CD4-positive, alpha-beta T cell treated with Interleukin-1 beta for 1 hour (primary cell): ENCODE measurements around the gene GSTM1.
"Not testable (repeated sequence)": the region's sequence is repeated elsewhere in the genome, so short reads cannot be mapped to it uniquely, and the experiment has no call there.

ENCODE experiments used
- DNase-seq, 2 donors: peaks; one replicate each; pipeline ENCODE4 v3.0.0-alpha.2; 2020 to 2022

GSTM1 gene

GRCh38 chr1:109704173-109704572, 16.6 kb downstream of the GSTM1 start:
- DNase-seq, result no peak

GRCh38 chr1:109705411-109705810, 17.8 kb downstream of the GSTM1 start:
- no peak for DNase-seq

- DNase-seq, result not testable (repeated sequence)
Measured at GRCh38 chr1:109708949-109709348, 21.3 kb downstream of the GSTM1 start.

GRCh38 chr1:109709822-109710221, 22.2 kb downstream of the GSTM1 start:
- DNase-seq, result not testable (repeated sequence)

GRCh38 chr1:109711593-109712320, 24.1 kb downstream of the GSTM1 start, which contains the start of gene GSTM5:
TSS of gene GSTM5 (plus strand) at chr1:109712251. CDS start at chr1:109712313, 62 bp downstream.
- not testable (repeated sequence) for DNase-seq

GRCh38 chr1:109712321-109712864, 24.8 kb downstream of the GSTM1 start:
- DNase-seq, result no peak

GRCh38 chr1:109713636-109714035, 26.0 kb downstream of the GSTM1 start:
- no peak for DNase-seq

- DNase-seq, result no peak
Measured at GRCh38 chr1:109714661-109715372, 27.2 kb downstream of the GSTM1 start.

- DNase-seq, result no peak
Measured at GRCh38 chr1:109716121-109716520, 28.5 kb downstream of the GSTM1 start.

GRCh38 chr1:109716570-109717090, 29.0 kb downstream of the GSTM1 start:
- DNase-seq, result no peak

- DNase-seq, result no peak
Measured at GRCh38 chr1:109717729-109718128, 30.1 kb downstream of the GSTM1 start.

GRCh38 chr1:109718495-109718894, 30.9 kb downstream of the GSTM1 start:
- no peak for DNase-seq

- DNase-seq, result no peak
Measured at GRCh38 chr1:109719337-109719837, 31.8 kb downstream of the GSTM1 start.

- DNase-seq, result no peak
Measured at GRCh38 chr1:109721042-109721441, 33.4 kb downstream of the GSTM1 start.

GRCh38 chr1:109721971-109722370, 34.4 kb downstream of the GSTM1 start:
- DNase-seq, result no peak

- DNase-seq, result no peak
Measured at GRCh38 chr1:109722908-109723691, 35.5 kb downstream of the GSTM1 start.

GRCh38 chr1:109724933-109725332, 37.3 kb downstream of the GSTM1 start:
- no peak for DNase-seq

- DNase-seq, result no peak
Measured at GRCh38 chr1:109725510-109725909, 37.9 kb downstream of the GSTM1 start.

GRCh38 chr1:109726007-109726406, 38.4 kb downstream of the GSTM1 start:
- no peak for DNase-seq

GRCh38 chr1:109726728-109727373, 39.2 kb downstream of the GSTM1 start:
- no peak for DNase-seq

GRCh38 chr1:109728870-109729269, 41.3 kb downstream of the GSTM1 start:
- DNase-seq, result no peak

- DNase-seq, result no peak
Measured at GRCh38 chr1:109730666-109731065, 43.0 kb downstream of the GSTM1 start.
